HepG2 (cell line): ENCODE results near the gene DMXL2.

Experiments used
- CTCF ChIP-seq: sonication (generic); formaldehyde crosslinking; IDR thresholded peaks from 2 replicates; pipeline ENCODE4 v1.5.0; 2020; ENCODE audit warnings: mild to moderate bottlenecking, missing genetic modification reagents, moderate library complexity
- KLF13 ChIP-seq: sonication (generic); formaldehyde crosslinking; IDR thresholded peaks from 2 replicates; pipeline ENCODE4 v1.4.0; 2020; ENCODE audit warnings: mild to moderate bottlenecking, missing genetic modification reagents
- NBN ChIP-seq: fragments of 450-650 bp; conservative IDR thresholded peaks from 2 replicates; pipeline ENCODE4 v1.6.1; 2017
- PATZ1 ChIP-seq: sonication (generic); formaldehyde crosslinking; IDR thresholded peaks from 2 replicates; pipeline ENCODE4 v1.4.0; 2020; ENCODE audit warnings: missing genetic modification reagents
- ZNF235 ChIP-seq: sonication (generic); formaldehyde crosslinking; IDR thresholded peaks from 2 replicates; pipeline ENCODE4 v1.8.1; 2023; ENCODE audit warnings: mild to moderate bottlenecking, missing genetic modification reagents, borderline replicate concordance
- ZNF543 ChIP-seq: sonication (generic); formaldehyde crosslinking; IDR thresholded peaks from 2 replicates; pipeline ENCODE4 v1.4.0; 2020; ENCODE audit warnings: mild to moderate bottlenecking, missing genetic modification reagents

- TF ChIP-seq ZNF235 (no peak), ZNF543 (CRISPR knock-in tag) (no peak), PATZ1 (CRISPR knock-in tag) (no peak), NBN (no peak), KLF13 (no peak), CTCF (CRISPR knock-in tag) (no peak)
Measured at GRCh38 chr15:51668446-51668845, 45.9 kb upstream of the DMXL2 start.
